Brain microvascular endothelial cell (primary cell): ENCODE data around the gene TCERG1.

Experiments used
- DNase-seq: peaks from one replicate; pipeline ENCODE4 v3.0.0-alpha.2; 2020
- H3K27ac ChIP-seq: fragments of 250-450 bp; sonication (Bioruptor Pico); 2 replicates; pipeline ENCODE4 v1.5.1; 2020; ENCODE audit warnings: mild to moderate bottlenecking, moderate library complexity
- H3K27me3 ChIP-seq: fragments of 250-450 bp; sonication (Bioruptor Pico); replicated peaks from 2 replicates; pipeline ENCODE4 v1.5.1; 2020; ENCODE audit warnings: mild to moderate bottlenecking
- H3K36me3 ChIP-seq: fragments of 250-450 bp; sonication (Bioruptor Pico); replicated peaks from 2 replicates; pipeline ENCODE4 v1.5.1; 2020; ENCODE audit warnings: mild to moderate bottlenecking
- H3K4me3 ChIP-seq: 2 replicates; pipeline ENCODE4 v1.5.1; 2011; ENCODE audit warnings: low read depth, mild to moderate bottlenecking, control low read depth, low read length, moderate library complexity
- in situ Hi-C: cut with HindIII; loops from 2 replicates; pipeline ENCODE4 v1.10.0; 2017; ENCODE audit warnings: low sequenced_read_pairs, low pct_ligation_motif_present
- TF ChIP-seq, protein P1 (sequence below): IDR thresholded peaks from 2 replicates; pipeline ENCODE4 v1.5.1; 2011; ENCODE audit warnings: low read depth, mild to moderate bottlenecking, moderate library complexity, low read length, control low read depth, inconsistent platforms; ENCODE audit errors: missing control alignments

TCERG1 gene

GRCh38 chr5:146446861-146447733 lies at the start of gene TCERG1:
TCERG1 (plus strand) TSS chr5:146447333; CDS start chr5:146447350, 17 bp downstream.
- in situ Hi-C loops, result no loop called here
- H3K36me3 ChIP-seq, result peaks cover 3% of the 10 kb centered on the region
- H3K27me3 ChIP-seq, result no peaks in the 10 kb centered on the region
- peak within 1 kb of the TSS; percentile 96 for H3K4me3 ChIP-seq
- DNase-seq, result peak; percentile 100
- H3K27ac ChIP-seq, result peak within 1 kb of the TSS; percentile 95
- TF ChIP-seq, protein P1, sequence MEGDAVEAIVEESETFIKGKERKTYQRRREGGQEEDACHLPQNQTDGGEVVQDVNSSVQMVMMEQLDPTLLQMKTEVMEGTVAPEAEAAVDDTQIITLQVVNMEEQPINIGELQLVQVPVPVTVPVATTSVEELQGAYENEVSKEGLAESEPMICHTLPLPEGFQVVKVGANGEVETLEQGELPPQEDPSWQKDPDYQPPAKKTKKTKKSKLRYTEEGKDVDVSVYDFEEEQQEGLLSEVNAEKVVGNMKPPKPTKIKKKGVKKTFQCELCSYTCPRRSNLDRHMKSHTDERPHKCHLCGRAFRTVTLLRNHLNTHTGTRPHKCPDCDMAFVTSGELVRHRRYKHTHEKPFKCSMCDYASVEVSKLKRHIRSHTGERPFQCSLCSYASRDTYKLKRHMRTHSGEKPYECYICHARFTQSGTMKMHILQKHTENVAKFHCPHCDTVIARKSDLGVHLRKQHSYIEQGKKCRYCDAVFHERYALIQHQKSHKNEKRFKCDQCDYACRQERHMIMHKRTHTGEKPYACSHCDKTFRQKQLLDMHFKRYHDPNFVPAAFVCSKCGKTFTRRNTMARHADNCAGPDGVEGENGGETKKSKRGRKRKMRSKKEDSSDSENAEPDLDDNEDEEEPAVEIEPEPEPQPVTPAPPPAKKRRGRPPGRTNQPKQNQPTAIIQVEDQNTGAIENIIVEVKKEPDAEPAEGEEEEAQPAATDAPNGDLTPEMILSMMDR, result peak; percentile 82

- in situ Hi-C loops, result no loop called here
- H3K4me3 ChIP-seq, result no peak overlapping the region
- H3K36me3 ChIP-seq, result no peaks in the 10 kb centered on the region
- TF ChIP-seq, protein P1, result no peak
- H3K27me3 ChIP-seq, result no peaks in the 10 kb centered on the region
- H3K27ac ChIP-seq, result no peak overlapping the region
- DNase-seq, result no peak
Measured at GRCh38 chr5:146398826-146399225, 48.3 kb upstream of the TCERG1 start.

- no peak for DNase-seq
- in situ Hi-C loops, result no loop called here
- Histone ChIP-seq H3K27me3 (no peaks in the 10 kb centered on the region), H3K4me3 (no peak overlapping the region), H3K27ac (no peak overlapping the region), H3K36me3 (no peaks in the 10 kb centered on the region)
- TF ChIP-seq, protein P1, result no peak
Measured at GRCh38 chr5:146399481-146399880, 47.7 kb upstream of the TCERG1 start.

DNA sequence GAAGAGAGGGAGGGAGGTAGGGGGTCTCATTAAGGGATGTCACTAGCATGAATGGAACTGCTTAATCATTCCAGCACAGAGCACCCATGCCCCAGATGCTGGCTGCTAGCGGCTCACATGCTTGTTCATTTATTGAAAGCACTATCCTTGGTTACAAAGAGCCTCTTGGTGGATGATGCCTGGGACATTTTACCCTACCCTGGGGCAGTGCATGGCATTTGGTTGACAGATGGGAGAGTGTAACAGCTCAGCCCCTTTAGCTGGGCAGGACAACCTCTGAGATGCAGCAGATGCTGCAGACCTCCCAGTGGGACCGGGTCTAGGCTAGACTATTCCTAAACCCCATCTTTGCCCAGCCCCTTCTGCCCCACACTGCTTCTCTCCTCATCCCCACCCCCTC lies 46.9 kb upstream of the TCERG1 start:
- no peak for DNase-seq

GRCh38 chr5:146401021-146401420 lies 46.1 kb upstream of the TCERG1 start:
- no peaks in the 10 kb centered on the region for H3K36me3 ChIP-seq
- H3K27ac ChIP-seq, result no peak overlapping the region
- H3K27me3 ChIP-seq, result no peaks in the 10 kb centered on the region
- H3K4me3 ChIP-seq, result no peak overlapping the region
- TF ChIP-seq, protein P1, result no peak
- DNase-seq, result no peak
- in situ Hi-C loops, result no loop called here

More for the DNA sequence above, 46.9 kb upstream of the TCERG1 start:
- TF ChIP-seq, protein P1, result no peak
- H3K27ac ChIP-seq, result no peak overlapping the region
- in situ Hi-C loops, result no loop called here
- no peak overlapping the region for H3K4me3 ChIP-seq
- H3K36me3 ChIP-seq, result no peaks in the 10 kb centered on the region
- H3K27me3 ChIP-seq, result no peaks in the 10 kb centered on the region
